Measurements from ENCODE around the gene SMDT1.

DNA sequence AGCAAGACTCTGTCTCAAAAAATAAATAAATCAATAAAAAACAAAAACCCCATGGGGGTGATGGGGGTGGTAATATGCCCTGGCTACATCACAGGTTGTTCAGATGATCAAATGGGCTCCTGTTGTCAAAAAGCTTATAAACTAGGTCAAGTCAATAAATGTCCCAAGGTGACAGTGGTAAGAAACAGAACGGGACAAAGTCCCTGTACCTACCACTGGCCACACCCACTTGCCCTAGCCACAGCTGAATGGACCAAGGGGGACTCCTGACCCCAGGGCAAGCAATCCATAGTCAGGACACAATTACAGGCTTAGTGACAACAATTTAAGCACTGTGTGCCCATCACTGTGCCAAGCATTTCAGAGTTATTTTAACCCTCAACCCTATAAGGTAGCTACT is 14.9 kb upstream of the SMDT1 start:
- TF ChIP-seq, protein P1, sequence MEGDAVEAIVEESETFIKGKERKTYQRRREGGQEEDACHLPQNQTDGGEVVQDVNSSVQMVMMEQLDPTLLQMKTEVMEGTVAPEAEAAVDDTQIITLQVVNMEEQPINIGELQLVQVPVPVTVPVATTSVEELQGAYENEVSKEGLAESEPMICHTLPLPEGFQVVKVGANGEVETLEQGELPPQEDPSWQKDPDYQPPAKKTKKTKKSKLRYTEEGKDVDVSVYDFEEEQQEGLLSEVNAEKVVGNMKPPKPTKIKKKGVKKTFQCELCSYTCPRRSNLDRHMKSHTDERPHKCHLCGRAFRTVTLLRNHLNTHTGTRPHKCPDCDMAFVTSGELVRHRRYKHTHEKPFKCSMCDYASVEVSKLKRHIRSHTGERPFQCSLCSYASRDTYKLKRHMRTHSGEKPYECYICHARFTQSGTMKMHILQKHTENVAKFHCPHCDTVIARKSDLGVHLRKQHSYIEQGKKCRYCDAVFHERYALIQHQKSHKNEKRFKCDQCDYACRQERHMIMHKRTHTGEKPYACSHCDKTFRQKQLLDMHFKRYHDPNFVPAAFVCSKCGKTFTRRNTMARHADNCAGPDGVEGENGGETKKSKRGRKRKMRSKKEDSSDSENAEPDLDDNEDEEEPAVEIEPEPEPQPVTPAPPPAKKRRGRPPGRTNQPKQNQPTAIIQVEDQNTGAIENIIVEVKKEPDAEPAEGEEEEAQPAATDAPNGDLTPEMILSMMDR (IDR thresholded peaks at IDR 0.05) = no peak
- no peak for TF ChIP-seq POLR2AphosphoS5 (IDR thresholded peaks at IDR 0.05; ENCODE audit: low read depth, low read length)
- TF ChIP-seq, protein P2, sequence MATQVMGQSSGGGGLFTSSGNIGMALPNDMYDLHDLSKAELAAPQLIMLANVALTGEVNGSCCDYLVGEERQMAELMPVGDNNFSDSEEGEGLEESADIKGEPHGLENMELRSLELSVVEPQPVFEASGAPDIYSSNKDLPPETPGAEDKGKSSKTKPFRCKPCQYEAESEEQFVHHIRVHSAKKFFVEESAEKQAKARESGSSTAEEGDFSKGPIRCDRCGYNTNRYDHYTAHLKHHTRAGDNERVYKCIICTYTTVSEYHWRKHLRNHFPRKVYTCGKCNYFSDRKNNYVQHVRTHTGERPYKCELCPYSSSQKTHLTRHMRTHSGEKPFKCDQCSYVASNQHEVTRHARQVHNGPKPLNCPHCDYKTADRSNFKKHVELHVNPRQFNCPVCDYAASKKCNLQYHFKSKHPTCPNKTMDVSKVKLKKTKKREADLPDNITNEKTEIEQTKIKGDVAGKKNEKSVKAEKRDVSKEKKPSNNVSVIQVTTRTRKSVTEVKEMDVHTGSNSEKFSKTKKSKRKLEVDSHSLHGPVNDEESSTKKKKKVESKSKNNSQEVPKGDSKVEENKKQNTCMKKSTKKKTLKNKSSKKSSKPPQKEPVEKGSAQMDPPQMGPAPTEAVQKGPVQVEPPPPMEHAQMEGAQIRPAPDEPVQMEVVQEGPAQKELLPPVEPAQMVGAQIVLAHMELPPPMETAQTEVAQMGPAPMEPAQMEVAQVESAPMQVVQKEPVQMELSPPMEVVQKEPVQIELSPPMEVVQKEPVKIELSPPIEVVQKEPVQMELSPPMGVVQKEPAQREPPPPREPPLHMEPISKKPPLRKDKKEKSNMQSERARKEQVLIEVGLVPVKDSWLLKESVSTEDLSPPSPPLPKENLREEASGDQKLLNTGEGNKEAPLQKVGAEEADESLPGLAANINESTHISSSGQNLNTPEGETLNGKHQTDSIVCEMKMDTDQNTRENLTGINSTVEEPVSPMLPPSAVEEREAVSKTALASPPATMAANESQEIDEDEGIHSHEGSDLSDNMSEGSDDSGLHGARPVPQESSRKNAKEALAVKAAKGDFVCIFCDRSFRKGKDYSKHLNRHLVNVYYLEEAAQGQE (IDR thresholded peaks at IDR 0.05; ENCODE audit: insufficient read depth in 1 of 2, low read depth in 2 of 2, low read length in 1 of 2) = no peak
- TF ChIP-seq SIN3A (IDR thresholded peaks at IDR 0.05; ENCODE audit: borderline replicate concordance, insufficient read depth, low read depth, low read length) = no peak
- no peak for TF ChIP-seq TCF7L2 (IDR thresholded peaks at IDR 0.05; ENCODE audit: low read depth, low read length)
